GM21786 (cell line): ENCODE measurements around the gene MPPED1.

Source experiments
- ATAC-seq: cut with Tn5 transposase; IDR thresholded peaks from one replicate; pipeline ENCODE4 v1.9.1; 2021; ENCODE audit not compliant: unreplicated experiment

The MPPED1 gene

DNA sequence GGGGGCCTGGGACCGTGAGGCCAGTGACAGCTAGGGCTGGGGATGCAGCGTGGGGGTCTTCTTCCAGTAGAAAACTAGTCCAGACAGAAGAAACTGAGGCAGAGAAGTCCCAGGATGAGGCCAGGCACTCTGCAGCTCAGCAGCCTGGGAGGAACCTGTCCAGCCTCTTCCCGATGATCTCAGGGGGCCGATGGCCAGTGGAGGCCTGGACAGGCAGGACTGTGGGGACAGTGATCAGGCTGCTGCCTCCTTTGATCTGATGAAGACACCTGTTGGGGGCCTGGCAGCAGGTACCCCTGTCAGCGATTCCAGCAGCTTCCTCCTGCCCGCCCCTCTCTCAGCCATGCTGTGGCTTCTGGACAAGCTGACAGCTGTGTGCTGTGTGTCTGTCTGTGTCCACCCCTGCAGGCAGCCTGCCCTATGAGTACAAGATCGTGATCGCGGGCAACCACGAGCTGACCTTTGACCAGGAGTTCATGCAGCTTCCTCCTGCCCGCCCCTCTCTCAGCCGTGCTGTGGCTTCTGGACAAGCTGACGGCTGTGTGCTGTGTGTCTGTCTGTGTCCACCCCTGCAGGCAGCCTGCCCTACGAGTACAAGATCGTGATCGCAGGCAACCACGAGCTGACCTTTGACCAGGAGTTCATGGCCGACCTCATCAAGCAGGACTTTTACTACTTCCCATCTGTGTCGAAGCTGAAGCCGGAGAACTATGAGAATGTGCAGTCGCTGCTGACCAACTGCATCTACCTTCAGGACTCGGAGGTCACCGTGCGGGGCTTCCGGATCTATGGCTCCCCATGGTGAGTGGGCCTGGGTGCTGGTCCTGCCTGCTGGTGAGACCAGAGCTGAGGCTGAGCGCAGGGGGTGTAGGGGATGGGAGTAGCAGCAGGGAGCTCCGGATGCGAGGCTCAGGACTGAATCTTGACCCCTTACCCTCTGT is 62.6 kb downstream of the MPPED1 start:
- ATAC-seq, result no peak

- ATAC-seq, result no peak
Observed at GRCh38 chr22:43475549-43476076, 63.8 kb downstream of the MPPED1 start.

- no peak for ATAC-seq
Observed at GRCh38 chr22:43476341-43476740, 64.5 kb downstream of the MPPED1 start.

- no peak for ATAC-seq
Observed at GRCh38 chr22:43476751-43477725, 65.2 kb downstream of the MPPED1 start.

DNA sequence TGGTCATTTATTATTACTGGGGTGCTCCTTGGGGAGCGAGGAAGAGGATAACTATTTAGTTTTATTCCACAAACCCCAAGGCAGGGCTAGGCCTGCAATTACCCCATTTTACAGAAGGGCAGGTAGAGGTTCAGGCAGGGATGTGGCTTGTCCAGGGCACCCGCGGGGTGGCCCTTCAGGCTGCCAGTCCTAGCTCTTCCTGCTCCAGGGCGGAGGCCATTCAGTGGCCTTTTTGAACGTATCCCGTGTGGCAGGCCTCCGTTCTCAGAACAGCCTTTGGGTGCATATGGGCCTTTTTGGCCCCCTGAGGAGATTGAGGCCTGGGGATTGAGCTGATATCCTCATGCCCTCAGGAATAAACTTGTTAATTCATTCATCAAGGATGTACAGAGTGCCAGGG is 66.2 kb downstream of the MPPED1 start:
- no peak for ATAC-seq

- no peak for ATAC-seq
Observed at GRCh38 chr22:43478621-43479300, 66.9 kb downstream of the MPPED1 start.

DNA sequence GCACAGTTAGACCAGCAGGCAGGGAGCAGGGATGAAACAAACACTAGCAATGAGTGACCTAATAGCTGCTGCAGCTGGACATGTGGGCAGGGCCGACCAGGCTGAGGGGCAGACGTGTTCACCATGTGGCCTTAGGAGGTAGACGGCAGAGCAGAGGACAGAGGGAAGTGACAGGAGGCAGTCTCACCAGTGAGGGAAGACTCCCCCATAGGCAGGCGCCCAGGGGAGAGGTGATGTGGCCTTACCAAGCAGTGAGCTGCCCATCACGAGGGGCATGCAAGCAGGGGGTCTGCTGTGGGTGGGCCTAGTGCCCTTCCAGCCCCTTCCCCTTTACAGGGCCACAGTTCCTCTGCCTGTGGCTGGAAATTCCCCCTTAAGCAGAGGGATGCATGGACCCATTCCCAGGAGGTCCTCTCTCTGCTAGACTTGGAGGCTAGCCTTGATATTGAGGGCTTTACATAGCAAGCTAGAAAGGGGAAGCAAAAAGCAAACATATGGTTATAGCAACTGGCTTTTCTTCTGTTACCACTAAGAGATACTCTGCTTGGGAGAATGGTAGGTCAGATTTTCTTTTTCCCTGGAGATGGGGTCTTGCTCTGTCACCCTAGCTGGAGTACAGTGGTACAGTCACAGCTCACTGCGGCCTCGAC is 67.6 kb downstream of the MPPED1 start:
- ATAC-seq, result no peak

DNA sequence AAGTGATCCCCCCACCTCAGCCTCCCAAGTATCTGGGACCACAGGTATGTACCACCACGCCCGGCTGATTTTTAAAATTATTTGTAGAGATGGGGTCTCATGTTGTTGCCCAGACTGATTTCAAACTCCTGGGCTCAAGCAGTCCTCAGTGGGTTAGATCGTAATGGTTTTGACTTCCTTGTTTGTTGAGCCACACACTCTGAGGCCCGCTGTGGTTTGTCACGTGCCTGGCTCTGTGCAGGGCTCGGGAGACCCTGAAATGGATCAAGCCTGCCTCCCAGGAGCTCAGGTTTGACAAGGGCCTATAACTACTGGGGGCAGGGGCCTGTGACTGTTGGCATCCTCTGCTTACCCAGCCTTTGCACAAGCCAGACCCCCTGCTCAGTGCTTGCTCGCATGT is 68.1 kb downstream of the MPPED1 start:
- no peak for ATAC-seq

- no peak for ATAC-seq
Observed at GRCh38 chr22:43481568-43482317, 69.9 kb downstream of the MPPED1 start.

DNA sequence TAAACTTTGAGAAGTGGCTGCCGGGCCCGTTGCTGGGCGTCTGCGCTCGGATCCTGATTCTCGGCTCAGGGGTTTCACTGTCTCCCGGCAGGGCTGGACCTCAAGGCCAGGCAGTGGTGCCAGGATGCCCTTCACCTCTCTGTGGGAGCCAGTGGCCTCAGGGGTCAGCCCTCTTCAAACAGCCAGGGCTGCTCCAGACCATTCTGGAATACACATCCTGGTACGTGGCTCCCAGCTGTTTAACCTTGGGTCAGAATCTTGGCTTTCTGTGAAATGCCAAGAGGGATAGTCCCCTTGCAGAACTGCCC is 70.5 kb downstream of the MPPED1 start:
- no peak for ATAC-seq

DNA sequence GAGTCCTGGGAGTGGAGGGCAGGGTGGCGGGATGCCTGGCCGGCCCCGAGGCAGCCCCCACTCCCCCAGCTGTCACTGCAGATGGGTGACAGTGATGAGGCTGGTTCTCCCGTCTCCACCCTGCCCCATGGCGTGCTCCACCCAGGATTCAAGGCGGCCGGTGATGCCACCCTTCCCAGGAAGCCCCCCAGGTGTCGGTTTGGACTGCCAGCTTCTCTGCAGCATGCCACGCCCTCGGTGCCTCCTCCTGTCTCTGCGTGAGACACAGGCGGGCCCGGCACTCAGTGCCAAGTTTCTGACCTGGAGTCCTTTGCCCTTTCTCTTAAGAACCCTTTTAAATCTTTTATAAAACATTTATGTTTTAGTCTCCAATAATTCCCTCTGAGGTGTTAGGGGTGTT is 71.5 kb downstream of the MPPED1 start:
- ATAC-seq, result no peak

DNA sequence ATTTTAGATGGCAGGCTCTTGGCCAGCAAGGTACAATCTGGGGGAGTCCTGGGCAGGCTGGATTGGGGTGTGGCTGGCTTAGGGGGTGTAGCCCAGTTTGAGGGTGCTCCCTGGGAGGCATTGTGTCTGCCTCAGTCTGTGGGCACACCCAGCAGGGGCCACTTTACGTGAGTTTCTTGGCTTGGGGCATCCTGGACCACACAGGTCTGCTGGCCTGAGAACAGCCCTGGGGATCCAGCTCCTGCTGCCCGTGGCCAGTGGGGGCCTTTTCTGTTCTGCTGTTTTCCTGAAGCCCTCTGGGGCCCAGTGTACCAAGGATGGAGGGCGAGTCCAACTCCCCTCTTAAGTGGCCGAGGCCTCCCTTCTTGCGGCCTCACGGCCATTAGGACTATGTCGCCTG is 71.9 kb downstream of the MPPED1 start:
- no peak for ATAC-seq

DNA sequence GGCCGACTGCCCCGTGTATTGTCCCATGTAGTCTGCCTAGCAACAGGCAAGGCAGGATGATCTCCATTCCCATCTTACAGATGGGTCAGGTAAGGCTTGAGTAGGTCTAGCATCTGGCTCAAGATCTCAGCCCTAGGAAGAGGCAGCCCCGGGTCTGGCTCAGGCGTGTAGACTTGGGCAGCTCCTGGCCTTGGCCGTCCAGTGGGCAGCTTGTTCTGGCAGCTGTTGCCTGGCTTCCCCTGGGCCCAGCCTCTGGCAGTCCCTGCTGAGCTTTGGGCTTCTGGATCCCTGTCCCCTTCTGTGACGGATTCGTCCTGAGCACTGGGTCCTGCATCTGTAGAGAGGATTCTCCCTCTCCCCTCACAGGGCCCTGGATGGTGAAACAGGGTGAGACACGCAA is 72.4 kb downstream of the MPPED1 start:
- ATAC-seq, result no peak

GRCh38 chr22:43485502-43486089 is 73.8 kb downstream of the MPPED1 start:
- ATAC-seq, result no peak

DNA sequence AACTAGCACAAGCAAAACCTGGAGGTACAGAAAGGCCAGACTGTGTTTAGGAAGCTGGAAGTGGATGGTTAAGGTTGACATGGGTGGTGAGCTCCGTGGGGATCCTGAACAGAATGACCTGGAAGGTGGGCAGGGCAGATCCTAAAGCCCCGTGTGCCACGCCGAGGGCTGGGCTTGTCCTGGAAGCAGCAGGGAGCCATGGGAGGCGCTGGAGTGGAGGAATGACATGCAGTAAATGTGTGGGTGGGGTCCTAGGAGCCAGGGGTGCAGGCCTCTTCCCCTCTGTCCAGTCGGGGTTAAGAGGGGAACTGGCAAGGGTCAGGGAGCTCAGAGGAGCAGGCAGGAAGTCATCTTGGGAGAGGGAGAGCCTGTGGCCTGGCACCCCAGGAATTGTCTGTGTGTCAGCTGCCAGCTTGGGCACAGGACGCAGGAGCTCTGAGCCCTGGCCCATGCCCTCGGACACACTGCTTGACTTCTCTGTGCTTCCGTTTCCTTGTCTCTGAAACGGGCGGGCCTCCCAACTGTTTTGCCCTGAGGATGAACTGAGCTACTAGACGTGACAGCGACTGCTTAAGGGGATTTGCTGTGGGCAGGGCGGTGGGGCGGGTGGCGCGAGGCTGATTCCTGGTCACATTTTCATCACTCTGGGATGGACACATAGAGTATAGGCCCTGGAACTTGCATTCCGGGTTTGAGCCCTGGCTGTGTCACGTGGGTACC is 75.7 kb downstream of the MPPED1 start:
- ATAC-seq, result no peak

GRCh38 chr22:43488031-43488866 is 76.4 kb downstream of the MPPED1 start:
- no peak for ATAC-seq

DNA sequence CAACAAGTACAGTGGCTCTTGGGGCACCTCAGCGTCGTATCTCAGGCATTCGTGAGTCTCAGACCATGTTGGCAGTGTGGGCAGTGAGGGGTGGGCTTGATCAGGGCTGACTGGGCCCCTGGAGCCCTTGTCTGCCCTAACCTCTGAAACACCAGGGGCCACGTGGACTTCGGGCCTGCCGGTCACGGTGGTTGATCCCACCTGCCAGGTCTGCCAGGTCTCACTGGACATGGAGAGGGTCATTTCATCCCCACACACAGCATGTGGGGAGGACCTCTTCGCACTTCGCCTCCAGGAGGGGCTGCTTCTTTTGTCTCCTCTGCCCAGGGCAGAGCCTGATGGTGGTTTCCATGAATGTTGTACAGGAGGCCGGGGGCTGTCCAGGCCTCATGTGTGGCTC is 77.1 kb downstream of the MPPED1 start:
- no peak for ATAC-seq

GRCh38 chr22:43490311-43490710 is 78.5 kb downstream of the MPPED1 start:
- ATAC-seq, result no peak
